ENCODE data around the gene HIF1A.

GRCh38 chr14:61769893-61770292, 74.6 kb downstream of the HIF1A start:
- no peak for TF ChIP-seq CTCF (IDR thresholded peaks at IDR 0.05)
- no peak for TF ChIP-seq POLR2A (IDR thresholded peaks at IDR 0.05)

Data from uterus (tissue), 2 donors.